SK-N-SH (cell line): ENCODE measurements around the gene REXO5.

Source experiments
- CTCF ChIP-seq: fragments of 200-600 bp; sonication (generic); IDR thresholded peaks from 2 replicates; pipeline ENCODE4 v1.6.1; 2017; ENCODE audit warnings: antibody characterized with exemption, mild to moderate bottlenecking, moderate library complexity
- EZH2phosphoT487 ChIP-seq: fragments of 200-600 bp; sonication (generic); IDR thresholded peaks from 2 replicates; pipeline ENCODE4 v1.6.1; 2017; ENCODE audit warnings: low read depth, mixed run types, mild to moderate bottlenecking, antibody characterized with exemption, moderate library complexity, borderline replicate concordance

- TF ChIP-seq EZH2phosphoT487, result no peak
- TF ChIP-seq CTCF, result no peak
Observed at GRCh38 chr16:20765732-20766131, 40.6 kb upstream of the REXO5 start.
